PC-9 (cell line): ENCODE data around the gene MCM3.

Source experiments
- EZH2 ChIP-seq: fragments of 200-600 bp; sonication (generic); IDR thresholded peaks from 2 replicates; pipeline ENCODE4 v1.8.0; 2017; ENCODE audit warnings: antibody characterized with exemption, low read depth
- TF ChIP-seq, protein P1 (sequence below): fragments of 200-600 bp; sonication (generic); conservative IDR thresholded peaks from 2 replicates; pipeline ENCODE4 v1.6.1; 2017; ENCODE audit warnings: mixed run types, antibody characterized with exemption, mild to moderate bottlenecking, moderate library complexity

DNA sequence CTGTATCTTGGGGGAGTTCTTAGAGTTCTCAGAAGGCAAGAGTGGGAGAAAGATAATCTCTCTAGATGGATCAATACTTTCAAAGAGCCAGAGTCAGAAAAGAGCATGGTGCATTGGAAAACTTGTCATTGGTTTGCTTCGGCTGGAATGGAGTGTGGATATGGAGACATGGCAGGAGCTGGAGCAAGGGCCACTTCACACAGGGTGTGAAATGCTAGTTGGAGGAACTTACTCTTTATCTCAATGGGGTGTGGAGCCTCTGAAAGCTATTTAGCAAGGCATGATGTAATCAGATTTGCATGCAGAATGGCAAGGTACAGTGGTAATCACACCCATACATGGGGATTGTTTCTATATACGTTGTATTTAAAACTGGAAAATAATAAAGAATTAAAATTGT lies 45.9 kb upstream of the MCM3 start:
- TF ChIP-seq, protein P1, sequence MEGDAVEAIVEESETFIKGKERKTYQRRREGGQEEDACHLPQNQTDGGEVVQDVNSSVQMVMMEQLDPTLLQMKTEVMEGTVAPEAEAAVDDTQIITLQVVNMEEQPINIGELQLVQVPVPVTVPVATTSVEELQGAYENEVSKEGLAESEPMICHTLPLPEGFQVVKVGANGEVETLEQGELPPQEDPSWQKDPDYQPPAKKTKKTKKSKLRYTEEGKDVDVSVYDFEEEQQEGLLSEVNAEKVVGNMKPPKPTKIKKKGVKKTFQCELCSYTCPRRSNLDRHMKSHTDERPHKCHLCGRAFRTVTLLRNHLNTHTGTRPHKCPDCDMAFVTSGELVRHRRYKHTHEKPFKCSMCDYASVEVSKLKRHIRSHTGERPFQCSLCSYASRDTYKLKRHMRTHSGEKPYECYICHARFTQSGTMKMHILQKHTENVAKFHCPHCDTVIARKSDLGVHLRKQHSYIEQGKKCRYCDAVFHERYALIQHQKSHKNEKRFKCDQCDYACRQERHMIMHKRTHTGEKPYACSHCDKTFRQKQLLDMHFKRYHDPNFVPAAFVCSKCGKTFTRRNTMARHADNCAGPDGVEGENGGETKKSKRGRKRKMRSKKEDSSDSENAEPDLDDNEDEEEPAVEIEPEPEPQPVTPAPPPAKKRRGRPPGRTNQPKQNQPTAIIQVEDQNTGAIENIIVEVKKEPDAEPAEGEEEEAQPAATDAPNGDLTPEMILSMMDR = no peak
- TF ChIP-seq EZH2 = no peak
